Chondrocyte (in vitro differentiated cells): ENCODE results near the gene CCND2. TPM values are rescaled to one million over a fixed set of nuclear protein-coding genes. Genes with fewer than 3 reads are reported as not detected.

ENCODE experiments used
- DNase-seq: peaks from one replicate; pipeline ENCODE4 v3.0.0; 2021; ENCODE audit warnings: mixed read lengths, low spot score
- H3K27ac Mint-ChIP-seq: one replicate; pipeline ENCODE4 v1.8.0; 2021; ENCODE audit warnings: mild to moderate bottlenecking, moderate library complexity, mixed read lengths; ENCODE audit not compliant: unreplicated experiment
- H3K27me3 Mint-ChIP-seq: 2 replicates; pipeline ENCODE4 v1.8.0; 2021; ENCODE audit warnings: low read depth, mixed read lengths
- H3K36me3 Mint-ChIP-seq: 2 replicates; pipeline ENCODE4 v1.8.0; 2021; ENCODE audit warnings: low read depth, mixed read lengths
- H3K4me1 Mint-ChIP-seq: 2 replicates; pipeline ENCODE4 v1.8.0; 2021; ENCODE audit warnings: low read depth, mild to moderate bottlenecking, mixed read lengths
- H3K4me3 Mint-ChIP-seq: one replicate; pipeline ENCODE4 v1.8.0; 2021; ENCODE audit warnings: mild to moderate bottlenecking, moderate library complexity, mixed read lengths; ENCODE audit not compliant: unreplicated experiment
- H3K9me3 Mint-ChIP-seq: 2 replicates; pipeline ENCODE4 v1.8.0; 2021; ENCODE audit warnings: low read depth, mixed read lengths
- CTCF ChIP-seq: fragments of 200-600 bp; sonication (generic); IDR thresholded peaks from 2 replicates; pipeline ENCODE4 v1.5.0; 2021; ENCODE audit warnings: antibody characterized with exemption, mild to moderate bottlenecking, moderate library complexity
- total RNA-seq: library from RNA; stranded (reverse); gene quantifications from 3 replicates; pipeline ENCODE4 v1.2.1, GENCODE V29; 2021

Gene CCND2
- total RNA-seq, 1 donor from 2014 or later, result 128 TPM

- Mint-ChIP-seq H3K36me3 (peaks cover 48% of the 10 kb centered on the region), H3K4me3 (no peak overlapping the region), H3K9me3 (no peaks in the 10 kb centered on the region), H3K27me3 (no peaks in the 10 kb centered on the region), H3K4me1 (peaks cover 4% of the 10 kb centered on the region), H3K27ac (no peak overlapping the region)
- DNase-seq, result no peak
- no peak for TF ChIP-seq CTCF
These were observed 11.5 kb downstream of the CCND2 start for GRCh38 chr12:4285070-4285469.

GRCh38 chr12:4286228-4286627 lies 12.7 kb downstream of the CCND2 start:
- peaks cover 50% of the 10 kb centered on the region for H3K36me3 Mint-ChIP-seq
- DNase-seq, result no peak
- no peaks in the 10 kb centered on the region for H3K9me3 Mint-ChIP-seq
- no peak for TF ChIP-seq CTCF
- no peaks in the 10 kb centered on the region for H3K4me1 Mint-ChIP-seq
- H3K27me3 Mint-ChIP-seq, result no peaks in the 10 kb centered on the region
- H3K4me3 Mint-ChIP-seq, result no peak overlapping the region
- H3K27ac Mint-ChIP-seq, result no peak overlapping the region

GRCh38 chr12:4286771-4287317 lies 13.3 kb downstream of the CCND2 start:
- no peak for TF ChIP-seq CTCF
- DNase-seq, result no peak
- H3K4me3 Mint-ChIP-seq, result no peak overlapping the region
- no peaks in the 10 kb centered on the region for H3K27me3 Mint-ChIP-seq
- H3K9me3 Mint-ChIP-seq, result no peaks in the 10 kb centered on the region
- peaks cover 51% of the 10 kb centered on the region for H3K36me3 Mint-ChIP-seq
- no peaks in the 10 kb centered on the region for H3K4me1 Mint-ChIP-seq
- peak overlapping the region; percentile 41 for H3K27ac Mint-ChIP-seq

DNA sequence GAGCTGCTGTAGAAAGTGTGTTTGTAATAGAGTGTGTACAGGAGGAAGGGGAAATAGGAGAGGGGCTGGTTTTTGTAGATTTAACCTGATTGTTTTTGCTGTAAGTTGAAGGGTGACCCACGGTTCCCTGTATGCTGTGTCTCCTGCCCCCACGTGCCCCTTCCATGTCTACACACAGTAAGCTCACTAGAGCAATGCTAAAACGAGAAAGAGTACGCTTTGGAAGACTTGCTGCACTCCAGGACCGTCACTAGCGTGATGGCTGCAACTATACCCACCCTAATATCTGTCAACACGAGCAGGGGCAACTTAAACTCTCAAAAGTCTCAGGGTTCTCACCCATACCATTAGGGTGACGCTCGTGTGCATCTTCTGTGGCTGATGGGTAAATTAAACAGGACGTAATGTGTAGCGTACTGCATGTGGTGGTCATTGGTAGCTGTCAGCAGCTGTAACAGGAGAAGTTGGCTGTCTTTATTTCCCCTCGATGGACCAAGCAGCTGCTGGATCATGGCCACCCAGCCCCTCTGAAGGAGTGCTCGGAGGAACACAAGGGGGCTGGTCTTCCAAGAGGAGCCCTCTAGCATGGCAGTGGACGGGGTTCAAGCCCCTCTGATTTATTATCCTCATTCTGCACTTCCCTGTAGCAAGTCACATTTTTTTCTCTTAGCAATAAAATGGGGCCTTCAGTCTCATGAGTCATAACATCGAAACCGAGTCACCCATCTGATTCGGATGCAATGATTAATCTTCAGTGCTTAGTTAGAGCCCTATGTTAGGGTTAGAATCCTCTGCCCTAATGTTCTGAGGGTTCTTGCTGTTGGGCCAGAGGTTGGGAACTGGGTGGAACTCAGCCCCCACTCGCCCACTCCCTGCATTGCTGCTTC lies 14.0 kb downstream of the CCND2 start:
- Mint-ChIP-seq H3K4me1 (no peaks in the 10 kb centered on the region), H3K27me3 (no peaks in the 10 kb centered on the region), H3K9me3 (no peaks in the 10 kb centered on the region), H3K27ac (peak overlapping the region; percentile 41), H3K36me3 (peaks cover 50% of the 10 kb centered on the region), H3K4me3 (no peak overlapping the region)
- no peak for DNase-seq
- TF ChIP-seq CTCF, result no peak

DNA sequence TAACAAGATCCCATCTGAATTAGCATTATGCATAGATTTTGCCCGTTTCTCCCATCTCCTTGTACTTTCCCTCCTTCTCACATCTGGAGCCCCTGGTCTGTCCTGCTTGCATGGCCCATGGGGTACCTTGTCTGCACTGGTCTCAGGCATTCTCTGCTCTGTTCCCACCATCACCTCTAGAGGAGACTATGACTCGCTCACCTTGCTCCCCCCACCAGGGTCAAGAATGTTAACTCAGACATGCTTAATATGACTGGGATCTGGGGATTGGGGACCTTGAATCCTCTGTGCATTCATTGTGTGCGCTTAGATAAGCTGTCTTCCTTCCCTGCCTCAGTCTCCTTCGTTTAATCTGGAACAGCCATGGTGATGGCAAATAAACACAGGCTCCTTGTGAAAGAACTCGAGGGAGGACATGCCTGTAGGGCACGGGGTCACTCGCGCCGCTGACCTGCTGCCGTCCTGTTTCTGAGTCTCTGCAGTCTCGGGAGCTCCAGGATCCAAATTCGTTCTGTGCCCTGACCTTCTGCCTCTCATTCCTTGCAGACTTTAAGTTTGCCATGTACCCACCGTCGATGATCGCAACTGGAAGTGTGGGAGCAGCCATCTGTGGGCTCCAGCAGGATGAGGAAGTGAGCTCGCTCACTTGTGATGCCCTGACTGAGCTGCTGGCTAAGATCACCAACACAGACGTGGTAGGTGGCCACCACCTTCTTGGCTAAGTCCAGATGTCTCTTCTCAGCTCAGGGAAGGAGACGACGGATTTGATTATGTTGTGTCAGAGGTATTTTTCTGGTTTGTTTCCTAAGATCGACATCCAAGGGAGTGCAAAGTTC lies 15.0 kb downstream of the CCND2 start:
- H3K27ac Mint-ChIP-seq, result no peak overlapping the region
- H3K36me3 Mint-ChIP-seq, result peaks cover 45% of the 10 kb centered on the region
- no peaks in the 10 kb centered on the region for H3K9me3 Mint-ChIP-seq
- no peaks in the 10 kb centered on the region for H3K27me3 Mint-ChIP-seq
- no peak for TF ChIP-seq CTCF
- no peak for DNase-seq
- no peaks in the 10 kb centered on the region for H3K4me1 Mint-ChIP-seq
- H3K4me3 Mint-ChIP-seq, result no peak overlapping the region
